ENCODE results near the gene SPANXN1. TPM values are rescaled to one million over a fixed set of nuclear protein-coding genes. Genes with fewer than 3 reads are reported as not detected.
"Not testable (repeated sequence)": the region's sequence is repeated elsewhere in the genome, so short reads cannot be mapped to it uniquely, and the experiment has no call there.

Gene SPANXN1
- not detected for total RNA-seq

- DNase-seq (ENCODE audit: low spot score); H3K36me3 ChIP-seq; H3K27ac ChIP-seq; H3K27me3 ChIP-seq (replicated peaks; ENCODE audit: insufficient read depth); H3K4me3 ChIP-seq; H3K9me3 ChIP-seq; H3K4me1 ChIP-seq (replicated peaks); intact Hi-C loops (cut with DNase I): not testable (repeated sequence)
- WGBS, result 88% methylated on average over 4 of the region's 4 CpGs
Observed at GRCh38 chrX:145247203-145247602, at the start of gene SPANXN1. Gene SPANXN1 (plus strand): TSS chrX:145247503. CDS start chrX:145247587, 84 bp downstream.

- Histone ChIP-seq H3K27me3 (replicated peaks; ENCODE audit: insufficient read depth) (no peaks in the 10 kb centered on the region), H3K4me3 (no peak overlapping the region), H3K36me3 (no peaks in the 10 kb centered on the region), H3K4me1 (replicated peaks) (no peaks in the 10 kb centered on the region), H3K27ac (no peak overlapping the region), H3K9me3 (no peaks in the 10 kb centered on the region)
- TF ChIP-seq CTCF (IDR thresholded peaks at IDR 0.05), result no peak
- TF ChIP-seq POLR2AphosphoS5 (IDR thresholded peaks at IDR 0.05), result no peak
- no peak for TF ChIP-seq POLR2A (IDR thresholded peaks at IDR 0.05)
- WGBS, result 88% methylated on average over 3 of the region's 3 CpGs
- DNase-seq (ENCODE audit: low spot score), result no peak
- intact Hi-C loops (cut with DNase I), result loop anchor here (10.0 kb wide), 1 partner anchor 1534 kb away; no protein-coding TSS in a partner anchor
Observed at GRCh38 chrX:145199078-145199477, 48.2 kb upstream of the SPANXN1 start.

- 73% methylated on average over 2 of the region's 2 CpGs for WGBS
- TF ChIP-seq CTCF (IDR thresholded peaks at IDR 0.05) (no peak), POLR2AphosphoS5 (IDR thresholded peaks at IDR 0.05) (no peak), POLR2A (IDR thresholded peaks at IDR 0.05) (no peak)
- Histone ChIP-seq H3K9me3 (no peaks in the 10 kb centered on the region), H3K36me3 (no peaks in the 10 kb centered on the region), H3K4me1 (replicated peaks) (no peaks in the 10 kb centered on the region), H3K4me3 (no peak overlapping the region), H3K27me3 (replicated peaks; ENCODE audit: insufficient read depth) (no peaks in the 10 kb centered on the region), H3K27ac (no peak overlapping the region)
- intact Hi-C loops (cut with DNase I), result no loop called here
- no peak for DNase-seq (ENCODE audit: low spot score)
Observed at GRCh38 chrX:145213504-145213903, 33.8 kb upstream of the SPANXN1 start.

GRCh38 chrX:145292218-145292617 is 44.9 kb downstream of the SPANXN1 start:
- H3K4me1 ChIP-seq (replicated peaks), result no peaks in the 10 kb centered on the region
- H3K4me3 ChIP-seq, result no peak overlapping the region
- TF ChIP-seq POLR2AphosphoS5 (IDR thresholded peaks at IDR 0.05) (no peak), POLR2A (IDR thresholded peaks at IDR 0.05) (no peak), CTCF (IDR thresholded peaks at IDR 0.05) (no peak)
- no peaks in the 10 kb centered on the region for H3K27me3 ChIP-seq (replicated peaks; ENCODE audit: insufficient read depth)
- H3K36me3 ChIP-seq, result no peaks in the 10 kb centered on the region
- 61% methylated on average over 4 of the region's 4 CpGs for WGBS
- intact Hi-C loops (cut with DNase I), result no loop called here
- H3K27ac ChIP-seq, result no peak overlapping the region
- H3K9me3 ChIP-seq, result no peaks in the 10 kb centered on the region
- DNase-seq (ENCODE audit: low spot score), result no peak

All from prostate gland (tissue), 2 donors.